Upper lobe of left lung (tissue), 4 donors: Measurements from ENCODE around the gene VENTX.
"Not testable (repeated sequence)": the region's sequence is repeated elsewhere in the genome, so short reads cannot be mapped to it uniquely, and the experiment has no call there.

Source experiments
- POLR2AphosphoS5 ChIP-seq, 2 donors: sonication (generic); formaldehyde crosslinking; IDR thresholded peaks; one replicate each; pipeline ENCODE4 v1.5.1; 2017; ENCODE audit warnings: antibody characterized with exemption in 2 of 2
- TF ChIP-seq, protein P1 (sequence below), 6 experiments: fragments of 450-650 bp in 4 of 6; fragments of 200-600 bp in 2 of 6; sonication (generic) in 2 of 6; IDR thresholded peaks; one replicate each; pipeline ENCODE4 v1.5.1; 2016 to 2019; ENCODE audit warnings: antibody characterized with exemption in 6 of 6

DNA sequence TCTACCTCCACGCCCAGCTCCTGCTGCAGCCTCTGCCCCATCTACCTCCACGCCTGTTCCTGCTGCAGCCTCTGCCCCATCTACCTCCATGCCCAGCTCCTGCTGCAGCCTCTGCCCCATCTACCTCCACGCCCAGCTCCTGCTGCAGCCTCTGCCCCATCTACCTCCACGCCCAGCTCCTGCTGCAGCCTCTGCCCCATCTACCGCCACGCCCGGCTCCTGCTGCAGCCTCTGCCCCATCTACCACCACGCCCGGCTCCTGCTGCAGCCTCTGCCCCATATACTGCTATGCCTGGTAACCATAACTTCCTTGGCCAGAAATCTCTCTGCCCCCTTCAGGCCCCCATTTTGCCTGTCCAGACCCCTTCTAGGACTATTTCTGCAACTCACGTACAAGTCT is 27.4 kb downstream of the VENTX start:
- TF ChIP-seq, protein P1, sequence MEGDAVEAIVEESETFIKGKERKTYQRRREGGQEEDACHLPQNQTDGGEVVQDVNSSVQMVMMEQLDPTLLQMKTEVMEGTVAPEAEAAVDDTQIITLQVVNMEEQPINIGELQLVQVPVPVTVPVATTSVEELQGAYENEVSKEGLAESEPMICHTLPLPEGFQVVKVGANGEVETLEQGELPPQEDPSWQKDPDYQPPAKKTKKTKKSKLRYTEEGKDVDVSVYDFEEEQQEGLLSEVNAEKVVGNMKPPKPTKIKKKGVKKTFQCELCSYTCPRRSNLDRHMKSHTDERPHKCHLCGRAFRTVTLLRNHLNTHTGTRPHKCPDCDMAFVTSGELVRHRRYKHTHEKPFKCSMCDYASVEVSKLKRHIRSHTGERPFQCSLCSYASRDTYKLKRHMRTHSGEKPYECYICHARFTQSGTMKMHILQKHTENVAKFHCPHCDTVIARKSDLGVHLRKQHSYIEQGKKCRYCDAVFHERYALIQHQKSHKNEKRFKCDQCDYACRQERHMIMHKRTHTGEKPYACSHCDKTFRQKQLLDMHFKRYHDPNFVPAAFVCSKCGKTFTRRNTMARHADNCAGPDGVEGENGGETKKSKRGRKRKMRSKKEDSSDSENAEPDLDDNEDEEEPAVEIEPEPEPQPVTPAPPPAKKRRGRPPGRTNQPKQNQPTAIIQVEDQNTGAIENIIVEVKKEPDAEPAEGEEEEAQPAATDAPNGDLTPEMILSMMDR (IDR thresholded peaks at IDR 0.05) = not testable (repeated sequence)
- TF ChIP-seq POLR2AphosphoS5 (IDR thresholded peaks at IDR 0.05) = not testable (repeated sequence)
